ENCODE data around the gene FAAP20. TPM values are rescaled to one million over a fixed set of nuclear protein-coding genes. Genes with fewer than 3 reads are reported as not detected.

The FAAP20 gene
- total RNA-seq, 1 experiment from 2014 or later, result 119 TPM

DNA sequence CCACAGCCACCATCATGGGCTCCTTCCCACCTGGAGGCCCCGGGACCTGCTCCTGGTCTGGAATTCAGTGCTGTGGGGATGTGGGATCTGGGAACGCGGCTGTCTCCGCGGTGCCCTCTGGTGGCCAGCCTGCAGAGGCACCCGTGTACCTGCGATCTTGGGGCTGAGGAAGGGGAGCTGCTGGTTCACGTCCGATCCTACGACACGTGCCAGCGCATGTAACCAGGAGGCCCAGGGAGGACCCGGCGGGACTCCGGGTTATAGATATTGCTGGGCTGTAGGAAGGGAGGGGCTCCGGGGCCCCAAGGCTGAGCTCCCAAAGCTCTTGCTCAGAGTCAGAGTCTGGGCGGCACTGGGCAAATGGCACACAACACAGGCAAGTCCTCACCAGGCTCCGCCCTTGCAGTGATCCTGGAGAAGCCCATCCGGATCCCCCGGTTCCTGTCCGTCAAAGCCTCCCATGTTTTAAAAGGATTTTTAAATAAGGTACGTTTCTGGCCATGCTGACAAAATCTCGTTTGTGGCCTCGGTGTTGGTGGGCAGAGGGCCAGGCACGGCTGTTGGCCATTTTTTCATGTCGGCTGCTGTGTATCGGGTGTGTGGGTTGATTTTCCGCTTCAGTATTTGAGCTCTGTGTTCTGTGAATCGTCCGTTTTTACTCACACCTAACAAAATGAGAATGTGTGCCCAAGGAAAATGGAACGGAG, 20.1 kb downstream of the FAAP20 start:
- Mint-ChIP-seq H3K4me1 (peaks cover 2 to 8% of the 10 kb centered on the region in 2 experiments; a peak in 2 of 4 replicates), H3K36me3 (ENCODE audit: insufficient read depth in 1 of 3, low read depth in 3 of 3) (peaks cover 8 to 50% (median 44%) of the 10 kb centered on the region in 3 experiments; a peak in 6 of 7 replicates), H3K27ac (peak overlapping the region in 2 of 3 experiments; percentile 53 to 66; a peak in 2 of 7 replicates), H3K9me3 (no peaks in the 10 kb centered on the region), H3K4me3 (no peak overlapping the region; a peak in 1 of 5 replicates), H3K27me3 (ENCODE audit: low read depth) (no peaks in the 10 kb centered on the region)
- H2BK12ac ChIP-seq (ENCODE audit: insufficient read length, low read depth, low read length), result no peak overlapping the region
- H3K23me2 ChIP-seq (ENCODE audit: insufficient read length, low read depth, low read length, poor library complexity, severe bottlenecking), result no peaks in the 10 kb centered on the region
- no peak overlapping the region for H2AFZ ChIP-seq (ENCODE audit: low read length)
- H4K20me1 ChIP-seq (ENCODE audit: control insufficient read depth, insufficient read depth, insufficient read length), result no peaks in the 10 kb centered on the region
- H3K4ac ChIP-seq (ENCODE audit: low read depth, low read length), result no peak overlapping the region
- TF ChIP-seq, protein P1, sequence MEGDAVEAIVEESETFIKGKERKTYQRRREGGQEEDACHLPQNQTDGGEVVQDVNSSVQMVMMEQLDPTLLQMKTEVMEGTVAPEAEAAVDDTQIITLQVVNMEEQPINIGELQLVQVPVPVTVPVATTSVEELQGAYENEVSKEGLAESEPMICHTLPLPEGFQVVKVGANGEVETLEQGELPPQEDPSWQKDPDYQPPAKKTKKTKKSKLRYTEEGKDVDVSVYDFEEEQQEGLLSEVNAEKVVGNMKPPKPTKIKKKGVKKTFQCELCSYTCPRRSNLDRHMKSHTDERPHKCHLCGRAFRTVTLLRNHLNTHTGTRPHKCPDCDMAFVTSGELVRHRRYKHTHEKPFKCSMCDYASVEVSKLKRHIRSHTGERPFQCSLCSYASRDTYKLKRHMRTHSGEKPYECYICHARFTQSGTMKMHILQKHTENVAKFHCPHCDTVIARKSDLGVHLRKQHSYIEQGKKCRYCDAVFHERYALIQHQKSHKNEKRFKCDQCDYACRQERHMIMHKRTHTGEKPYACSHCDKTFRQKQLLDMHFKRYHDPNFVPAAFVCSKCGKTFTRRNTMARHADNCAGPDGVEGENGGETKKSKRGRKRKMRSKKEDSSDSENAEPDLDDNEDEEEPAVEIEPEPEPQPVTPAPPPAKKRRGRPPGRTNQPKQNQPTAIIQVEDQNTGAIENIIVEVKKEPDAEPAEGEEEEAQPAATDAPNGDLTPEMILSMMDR (conservative IDR thresholded peaks at IDR 0.05), result peak; percentile 94
- no peaks in the 10 kb centered on the region for H3K9me3 ChIP-seq (ENCODE audit: control insufficient read depth, low read depth, low read length)
- H4K91ac ChIP-seq (ENCODE audit: insufficient read length, low read depth, low read length), result no peak overlapping the region
- H3K79me1 ChIP-seq (ENCODE audit: insufficient read depth, low read depth, low read length, poor library complexity, severe bottlenecking), result no peaks in the 10 kb centered on the region
- no peak overlapping the region for H2BK5ac ChIP-seq (ENCODE audit: insufficient read length, low read length)
- WGBS (ENCODE audit: extremely low coverage, insufficient read length, low lambda C conversion rate), result no CpG with 5 or more reads among the region's 31 CpGs
- DNase-seq, result peak; percentile 91
- H3K9ac ChIP-seq (ENCODE audit: extremely low read depth, insufficient read length, low read length), result no peak overlapping the region
- H3K4me1 ChIP-seq (ENCODE audit: insufficient read depth, low read length), result no peaks in the 10 kb centered on the region
- H2BK120ac ChIP-seq (ENCODE audit: low read depth, low read length, poor library complexity, severe bottlenecking), result no peak overlapping the region
- H4K5ac ChIP-seq (ENCODE audit: insufficient read length, low read depth, low read length), result no peak overlapping the region
- H3K4me2 ChIP-seq (ENCODE audit: insufficient read depth, insufficient read length, low read length), result no peak overlapping the region
- no peak overlapping the region for H3T11ph ChIP-seq (ENCODE audit: low read length)
- H3K18ac ChIP-seq (ENCODE audit: insufficient read length, low read depth, low read length), result no peak overlapping the region
- no peak overlapping the region for H3K14ac ChIP-seq (ENCODE audit: insufficient read depth, low read length)
- no peak overlapping the region for H3K23ac ChIP-seq (ENCODE audit: insufficient read length, low read depth, low read length)
- H3K56ac ChIP-seq (ENCODE audit: insufficient read length, low read depth, low read length), result no peak overlapping the region
- no peaks in the 10 kb centered on the region for H3K79me2 ChIP-seq (ENCODE audit: insufficient read depth, low read length)
- H4K8ac ChIP-seq (replicated peaks; ENCODE audit: insufficient read length, low read depth, low read length), result no peak overlapping the region
- no peak overlapping the region for H2AK5ac ChIP-seq (ENCODE audit: insufficient read length, low read length)
- no peaks in the 10 kb centered on the region for H3K27me3 ChIP-seq (ENCODE audit: insufficient read depth, low read length)
- no peak overlapping the region for H3K27ac ChIP-seq (ENCODE audit: insufficient read length, low read depth, low read length)
- H2BK20ac ChIP-seq (ENCODE audit: low read depth, low read length, poor library complexity, severe bottlenecking), result no peak overlapping the region
- H2BK15ac ChIP-seq (ENCODE audit: low read depth, low read length), result no peak overlapping the region

Data from H9 (cell line).